ENCODE results near the gene DNMBP. TPM values are rescaled to one million over a fixed set of nuclear protein-coding genes. Genes with fewer than 3 reads are reported as not detected.
A peak's percentile ranks its signal among the peaks of the same experiment; 100 is the strongest.
"Not testable (repeated sequence)": the region's sequence is repeated elsewhere in the genome, so short reads cannot be mapped to it uniquely, and the experiment has no call there.

Gene DNMBP
- total RNA-seq, 1 experiment from 2014 or later, result 31.9 TPM

GRCh38 chr10:99863535-99864240 lies 146.1 kb downstream of the DNMBP start:
- peak; percentile 78 for DNase-seq (ENCODE audit: low read depth)

- no peak for DNase-seq (ENCODE audit: low read depth)
These were observed 149.3 kb downstream of the DNMBP start for GRCh38 chr10:99860466-99860865.

- DNase-seq (ENCODE audit: low read depth), result no peak
These were observed 150.2 kb downstream of the DNMBP start for GRCh38 chr10:99859585-99859984.

- DNase-seq (ENCODE audit: low read depth), result no peak
These were observed 150.9 kb downstream of the DNMBP start for GRCh38 chr10:99858849-99859248.

- DNase-seq (ENCODE audit: low read depth), result no peak
These were observed 154.2 kb downstream of the DNMBP start for GRCh38 chr10:99855479-99856071.

DNA sequence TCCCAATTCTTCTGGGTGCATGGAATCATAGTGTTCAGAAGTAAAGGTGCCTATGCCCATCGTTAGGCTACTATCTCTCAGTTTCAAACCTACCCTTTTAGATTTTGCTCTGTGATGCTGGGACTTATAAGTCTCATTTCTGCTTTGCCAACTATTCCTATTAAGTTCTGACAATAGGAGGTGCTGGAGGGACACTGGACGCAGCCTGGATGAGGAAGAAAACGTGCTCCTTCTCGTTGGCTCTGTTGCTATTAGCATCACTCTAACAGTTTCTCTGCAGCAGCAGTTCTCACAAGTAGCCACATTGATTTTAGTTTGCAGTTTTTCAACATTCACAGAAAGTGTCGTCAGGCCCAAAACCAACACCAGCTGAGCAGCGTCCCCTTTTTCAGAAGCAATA lies 154.9 kb downstream of the DNMBP start:
- peak; percentile 73 for DNase-seq (ENCODE audit: low read depth)

- DNase-seq (ENCODE audit: low read depth), result no peak
These were observed 156.1 kb downstream of the DNMBP start for GRCh38 chr10:99853655-99854054.

- no peak for DNase-seq (ENCODE audit: low read depth)
These were observed 157.1 kb downstream of the DNMBP start for GRCh38 chr10:99852481-99853213.

DNA sequence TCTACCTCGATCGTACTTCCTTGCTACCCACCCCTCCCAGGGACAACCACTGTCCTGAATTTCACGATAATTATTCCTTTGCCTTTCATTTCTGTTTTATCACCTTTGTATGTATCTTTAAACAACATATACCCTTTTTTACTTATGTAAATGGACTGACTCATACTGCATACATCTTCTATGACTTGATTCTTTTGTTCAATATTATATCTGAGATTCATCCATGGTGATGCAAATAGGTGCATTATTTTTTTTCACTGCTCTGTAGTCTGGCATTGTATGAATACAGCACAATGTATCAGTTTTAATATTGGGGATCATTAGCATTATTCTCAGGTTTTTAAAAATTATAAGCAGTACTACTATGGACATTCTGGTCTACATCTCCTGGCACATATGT lies 157.9 kb downstream of the DNMBP start:
- DNase-seq (ENCODE audit: low read depth), result no peak

DNA sequence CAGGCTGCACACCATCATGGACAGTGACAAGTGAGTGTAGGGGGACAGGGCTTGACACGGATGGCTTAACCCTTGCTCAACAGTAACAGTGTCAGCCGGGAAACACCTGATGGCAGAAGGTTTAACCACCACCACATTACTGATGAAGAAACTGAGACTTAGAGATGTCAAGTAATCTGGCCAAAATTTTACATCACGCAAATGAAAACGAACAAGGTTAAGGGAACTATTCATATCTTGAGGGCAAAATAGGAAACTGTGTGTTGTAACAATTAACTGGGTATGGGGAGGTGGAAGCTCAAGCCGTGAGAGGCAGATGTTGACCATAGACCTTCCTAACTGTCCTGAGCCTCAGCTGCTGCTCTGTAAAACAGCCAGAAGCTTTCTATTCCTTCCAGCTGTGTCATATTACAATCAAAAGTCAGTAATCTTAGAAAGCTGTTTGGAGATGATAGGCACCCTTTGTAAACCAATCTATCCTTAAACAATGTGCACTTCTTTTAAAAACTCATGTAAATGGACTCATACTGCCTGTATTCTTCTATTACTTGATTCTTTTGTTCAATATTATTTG lies 158.9 kb downstream of the DNMBP start:
- no peak for DNase-seq (ENCODE audit: low read depth)

GRCh38 chr10:99850021-99850766 lies 159.6 kb downstream of the DNMBP start:
- no peak for DNase-seq (ENCODE audit: low read depth)

DNA sequence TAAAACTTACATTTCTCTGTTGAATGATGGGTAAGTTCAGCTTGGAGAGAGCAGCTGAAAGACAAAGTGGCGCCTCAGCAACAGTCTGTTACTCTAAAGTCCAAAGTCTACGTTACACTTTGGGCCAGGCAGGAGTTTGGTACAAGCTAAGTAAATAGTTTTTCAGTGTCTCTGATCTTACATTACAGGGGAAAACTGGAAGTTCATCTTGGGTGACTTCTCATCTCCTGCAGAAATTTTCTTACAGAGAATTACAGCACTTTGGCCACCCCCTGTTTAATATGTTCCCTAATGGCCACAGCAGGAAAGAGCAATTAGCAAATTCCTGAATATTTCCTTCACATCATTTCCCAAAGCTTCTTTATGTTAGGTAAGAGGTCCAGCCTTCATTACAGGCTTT lies 160.2 kb downstream of the DNMBP start:
- no peak for DNase-seq (ENCODE audit: low read depth)

GRCh38 chr10:99849057-99849456 lies 160.7 kb downstream of the DNMBP start:
- DNase-seq (ENCODE audit: low read depth), result no peak

DNA sequence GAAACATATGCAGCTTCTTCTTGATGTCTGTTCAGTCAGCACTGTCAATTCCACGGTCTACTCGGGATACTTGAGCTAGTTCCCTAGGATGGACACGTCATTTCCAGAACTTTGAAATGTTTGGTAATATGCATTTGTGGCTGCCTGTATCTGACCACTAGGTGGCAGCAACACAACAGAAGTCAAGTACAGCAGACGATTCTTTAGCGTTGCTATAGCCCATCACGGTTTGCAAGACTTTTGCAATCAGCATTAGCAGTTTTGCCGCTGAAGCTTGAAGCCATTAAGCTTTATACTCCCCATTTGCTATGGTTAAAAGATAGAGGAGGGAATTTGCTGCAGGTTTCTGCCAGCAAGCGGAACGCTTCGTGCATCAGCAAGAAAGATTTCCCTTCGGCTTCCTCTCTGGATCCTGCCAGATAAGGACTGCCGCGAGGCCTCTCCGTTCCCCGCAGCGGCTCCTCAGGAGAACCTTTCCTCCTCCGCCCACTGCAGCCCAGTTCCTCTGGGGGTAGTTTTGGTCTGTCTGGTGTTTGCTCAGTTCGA lies 163.8 kb downstream of the DNMBP start:
- DNase-seq (ENCODE audit: low read depth), result peak; percentile 90

DNA sequence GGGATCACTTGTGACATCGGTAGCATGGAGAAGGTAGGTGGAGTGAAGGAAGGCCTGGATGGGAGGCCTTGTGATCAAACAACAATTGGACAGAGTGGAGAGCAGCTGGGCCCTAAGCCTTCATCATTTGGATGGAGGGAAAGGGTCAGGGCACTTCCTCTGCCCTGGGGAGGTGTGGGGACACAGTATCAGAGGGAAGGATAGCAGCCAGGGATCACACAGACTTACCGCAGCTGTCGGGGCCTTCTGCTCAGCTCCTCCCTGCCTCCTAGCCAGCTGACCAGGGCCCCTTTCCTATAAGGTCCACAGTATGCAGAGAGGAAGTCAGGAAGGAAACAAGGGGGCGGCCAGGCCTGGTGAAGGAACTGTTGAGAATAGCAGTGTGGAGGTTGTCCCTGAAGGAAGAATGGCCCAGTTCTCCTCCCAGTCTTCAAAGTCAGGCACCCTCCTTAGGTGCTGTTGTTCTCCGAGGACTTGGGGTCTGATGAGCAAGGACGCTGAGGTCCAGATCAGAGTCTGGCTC lies 165.3 kb downstream of the DNMBP start:
- no peak for DNase-seq (ENCODE audit: low read depth)

- no peak for DNase-seq (ENCODE audit: low read depth)
These were observed 166.4 kb downstream of the DNMBP start for GRCh38 chr10:99843310-99843709.

DNA sequence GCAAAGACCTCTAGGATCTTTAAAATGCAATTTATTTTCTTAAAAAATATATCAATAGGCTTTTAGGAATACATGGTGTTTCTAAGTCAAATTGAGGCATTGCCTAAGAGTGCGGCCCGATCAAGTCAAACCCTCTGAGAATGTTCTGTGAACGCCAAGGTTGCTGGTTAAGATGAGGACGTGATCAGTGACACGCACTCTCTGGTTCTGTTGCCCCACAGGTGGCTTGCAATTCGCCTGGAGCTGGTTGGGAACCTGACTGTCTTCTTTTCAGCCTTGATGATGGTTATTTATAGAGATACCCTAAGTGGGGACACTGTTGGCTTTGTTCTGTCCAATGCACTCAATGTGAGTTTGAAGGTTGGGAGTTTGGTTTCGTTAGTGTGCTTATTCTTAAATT lies 168.0 kb downstream of the DNMBP start:
- DNase-seq (ENCODE audit: low read depth), result no peak

DNA sequence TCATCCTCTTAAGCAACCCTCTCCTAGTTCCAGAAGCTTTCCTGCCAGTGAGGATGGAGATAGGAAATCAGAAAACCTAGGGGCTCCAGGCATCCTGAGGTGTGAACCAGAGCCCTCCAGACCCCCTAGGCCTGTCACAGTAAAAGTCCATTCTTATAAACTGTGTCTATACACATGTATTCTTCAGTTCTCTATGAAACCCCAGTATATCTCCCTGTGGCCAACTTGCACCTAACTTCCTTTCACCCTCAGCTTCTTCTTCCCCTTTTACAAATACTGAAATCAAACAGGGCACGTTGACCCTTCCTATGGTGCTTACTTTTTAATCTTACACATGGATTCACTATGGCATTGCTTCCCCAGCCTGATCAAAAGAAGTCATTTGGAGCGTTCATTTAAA lies 168.9 kb downstream of the DNMBP start:
- not testable (repeated sequence) for DNase-seq (ENCODE audit: low read depth)

- DNase-seq (ENCODE audit: low read depth), result no peak
These were observed 173.0 kb downstream of the DNMBP start for GRCh38 chr10:99836711-99837110.

- DNase-seq (ENCODE audit: low read depth), result no peak
These were observed 173.8 kb downstream of the DNMBP start for GRCh38 chr10:99835947-99836346.

DNA sequence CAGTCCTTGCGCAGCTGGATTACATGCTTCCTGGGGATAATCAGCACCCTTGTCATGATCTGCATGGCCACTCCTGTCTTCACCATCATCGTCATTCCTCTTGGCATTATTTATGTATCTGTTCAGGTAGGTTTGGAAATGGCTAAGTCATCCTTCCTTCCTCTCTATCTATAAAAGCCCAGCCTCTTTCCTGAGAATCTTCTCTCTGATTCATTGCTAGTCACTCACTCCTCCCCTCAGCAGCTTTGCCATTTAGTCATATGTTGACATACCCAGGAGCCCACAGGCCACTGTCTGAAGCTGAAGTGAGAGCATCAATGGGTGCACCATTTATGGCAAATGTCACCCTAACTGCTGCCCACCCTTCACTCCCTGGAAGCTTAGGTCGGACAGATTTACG lies 175.3 kb downstream of the DNMBP start:
- peak; percentile 95 for DNase-seq (ENCODE audit: low read depth)

All from HT1080 (cell line).